PC-9 (cell line): ENCODE results near the gene SUGCT. TPM values are rescaled to one million over a fixed set of nuclear protein-coding genes. Genes with fewer than 3 reads are reported as not detected.

Experiments used
- BruUV-seq: library from RNA; stranded (reverse); fragments of 400-500 nt; replicated peaks from 2 replicates; lab custom pipeline; 2021; lab: Mats Ljungman, UMichigan
- CTCF ChIA-PET: fragments of 300-600 bp; sonication (Branson Sonifier 250); formaldehyde crosslinking; loops from one replicate; lab custom pipeline; 2022; ENCODE audit warnings: antibody characterized with exemption; lab: Charles Lee
- POLR2A ChIA-PET: fragments of 300-600 bp; sonication (Branson Sonifier 250); formaldehyde crosslinking; loops from one replicate; lab custom pipeline; 2022; ENCODE audit warnings: antibody characterized with exemption; ENCODE audit not compliant: unreplicated experiment; lab: Charles Lee
- DNase-seq, 2 experiments: peaks; one replicate each; pipeline versions ENCODE4 v3.0.0 to v3.0.0-alpha.2; 2015 to 2022; ENCODE audit warnings: mixed read lengths in 1 of 2
- H2AFZ ChIP-seq: fragments of 200-600 bp; sonication (generic); 2 replicates; pipeline ENCODE4 v1.8.1; 2017; ENCODE audit warnings: antibody characterized with exemption
- H3F3A ChIP-seq: fragments of 200-600 bp; sonication (generic); 2 replicates; pipeline ENCODE4 v1.8.1; 2017; ENCODE audit warnings: antibody characterized with exemption, mild to moderate bottlenecking, low read depth; ENCODE audit not compliant: insufficient read depth
- H3K27ac ChIP-seq: fragments of 200-600 bp; sonication (generic); 2 replicates; pipeline ENCODE4 v1.6.1; 2016; ENCODE audit warnings: mixed run types
- H3K27me3 ChIP-seq: fragments of 200-600 bp; sonication (generic); 2 replicates; pipeline ENCODE4 v1.6.1; 2016; ENCODE audit warnings: low read depth, mixed run types; ENCODE audit not compliant: insufficient read depth
- H3K36me3 ChIP-seq: fragments of 200-600 bp; sonication (generic); 2 replicates; pipeline ENCODE4 v1.6.1; 2016; ENCODE audit warnings: low read depth, mixed run types
- H3K4me1 ChIP-seq: fragments of 200-600 bp; sonication (generic); replicated peaks from 2 replicates; pipeline ENCODE4 v1.6.1; 2016; ENCODE audit warnings: mixed run types; ENCODE audit not compliant: insufficient read depth
- H3K4me2 ChIP-seq: fragments of 200-600 bp; sonication (generic); 2 replicates; pipeline ENCODE4 v1.6.1; 2017; ENCODE audit warnings: mixed run types
- H3K4me3 ChIP-seq: fragments of 200-600 bp; sonication (generic); 2 replicates; pipeline ENCODE4 v1.6.1; 2016; ENCODE audit warnings: mixed run types
- H3K79me2 ChIP-seq: fragments of 200-600 bp; sonication (generic); 2 replicates; pipeline ENCODE4 v1.6.1; 2017; ENCODE audit warnings: low read depth, mixed run types
- H3K9me2 ChIP-seq: fragments of 200-600 bp; sonication (generic); 2 replicates; pipeline ENCODE4 v1.8.1; 2017; ENCODE audit warnings: mild to moderate bottlenecking; ENCODE audit not compliant: insufficient read depth
- H3K9me3 ChIP-seq: fragments of 200-600 bp; sonication (generic); 2 replicates; pipeline ENCODE4 v1.8.1; 2016; ENCODE audit warnings: low read depth; ENCODE audit not compliant: insufficient read depth
- H4K20me1 ChIP-seq: fragments of 200-600 bp; sonication (generic); 2 replicates; pipeline ENCODE4 v1.8.1; 2017; ENCODE audit not compliant: insufficient read depth
- EZH2 ChIP-seq: fragments of 200-600 bp; sonication (generic); IDR thresholded peaks from 2 replicates; pipeline ENCODE4 v1.8.0; 2017; ENCODE audit warnings: antibody characterized with exemption, low read depth
- intact Hi-C: fragments of 100-400 bp; cut with micrococcal nuclease; formaldehyde crosslinking; loops from one replicate; pipeline ENCODE4 v1.10.0; 2022; ENCODE audit not compliant: unreplicated experiment
- total RNA-seq: library from RNA; stranded (reverse); gene quantifications from 2 replicates; pipeline ENCODE4 v1.2.3, GENCODE V29; 2021
- TF ChIP-seq, protein P1 (sequence below): fragments of 200-600 bp; sonication (generic); conservative IDR thresholded peaks from 2 replicates; pipeline ENCODE4 v1.6.1; 2017; ENCODE audit warnings: mixed run types, antibody characterized with exemption, mild to moderate bottlenecking, moderate library complexity

Gene SUGCT
- total RNA-seq, 1 experiment from 2014 or later = 3.5 TPM

DNA sequence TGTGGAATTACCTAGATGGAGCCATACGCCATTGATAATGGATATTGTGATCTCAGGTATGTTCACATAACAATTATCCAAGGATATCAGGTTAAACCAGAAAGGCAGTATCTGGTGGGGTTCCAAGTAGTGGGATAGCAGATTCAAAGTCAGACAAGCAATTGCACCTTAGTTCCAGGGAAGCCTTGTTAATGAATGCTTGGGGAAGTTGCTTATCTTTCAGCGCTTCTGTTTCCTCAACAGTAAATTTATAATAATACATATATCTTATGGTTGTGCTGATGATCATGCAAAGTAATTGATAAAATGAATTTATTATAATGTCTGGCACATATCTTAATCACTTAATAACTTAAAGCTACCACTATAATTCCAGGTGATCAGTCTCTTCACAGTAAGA, 290.9 kb downstream of the SUGCT start:
- Histone ChIP-seq H3K36me3 (no peaks in the 10 kb centered on the region), H3K27me3 (no peaks in the 10 kb centered on the region), H3K4me2 (no peak overlapping the region), H4K20me1 (no peaks in the 10 kb centered on the region), H3K4me1 (no peaks in the 10 kb centered on the region), H3K9me2 (peaks cover 7% of the 10 kb centered on the region; the same call in 1 of the 2 replicates), H3F3A (no peaks in the 10 kb centered on the region), H3K4me3 (no peak overlapping the region), H3K27ac (no peak overlapping the region), H3K9me3 (no peaks in the 10 kb centered on the region), H3K79me2 (no peaks in the 10 kb centered on the region), H2AFZ (no peak overlapping the region)
- TF ChIP-seq EZH2 = no peak
- TF ChIP-seq, protein P1, sequence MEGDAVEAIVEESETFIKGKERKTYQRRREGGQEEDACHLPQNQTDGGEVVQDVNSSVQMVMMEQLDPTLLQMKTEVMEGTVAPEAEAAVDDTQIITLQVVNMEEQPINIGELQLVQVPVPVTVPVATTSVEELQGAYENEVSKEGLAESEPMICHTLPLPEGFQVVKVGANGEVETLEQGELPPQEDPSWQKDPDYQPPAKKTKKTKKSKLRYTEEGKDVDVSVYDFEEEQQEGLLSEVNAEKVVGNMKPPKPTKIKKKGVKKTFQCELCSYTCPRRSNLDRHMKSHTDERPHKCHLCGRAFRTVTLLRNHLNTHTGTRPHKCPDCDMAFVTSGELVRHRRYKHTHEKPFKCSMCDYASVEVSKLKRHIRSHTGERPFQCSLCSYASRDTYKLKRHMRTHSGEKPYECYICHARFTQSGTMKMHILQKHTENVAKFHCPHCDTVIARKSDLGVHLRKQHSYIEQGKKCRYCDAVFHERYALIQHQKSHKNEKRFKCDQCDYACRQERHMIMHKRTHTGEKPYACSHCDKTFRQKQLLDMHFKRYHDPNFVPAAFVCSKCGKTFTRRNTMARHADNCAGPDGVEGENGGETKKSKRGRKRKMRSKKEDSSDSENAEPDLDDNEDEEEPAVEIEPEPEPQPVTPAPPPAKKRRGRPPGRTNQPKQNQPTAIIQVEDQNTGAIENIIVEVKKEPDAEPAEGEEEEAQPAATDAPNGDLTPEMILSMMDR = no peak
- no TSS peak for BruUV-seq
- DNase-seq = no peak
- ChIA-PET CTCF (no interaction called here), POLR2A (no interaction called here)
- intact Hi-C loops = no loop called here

DNA sequence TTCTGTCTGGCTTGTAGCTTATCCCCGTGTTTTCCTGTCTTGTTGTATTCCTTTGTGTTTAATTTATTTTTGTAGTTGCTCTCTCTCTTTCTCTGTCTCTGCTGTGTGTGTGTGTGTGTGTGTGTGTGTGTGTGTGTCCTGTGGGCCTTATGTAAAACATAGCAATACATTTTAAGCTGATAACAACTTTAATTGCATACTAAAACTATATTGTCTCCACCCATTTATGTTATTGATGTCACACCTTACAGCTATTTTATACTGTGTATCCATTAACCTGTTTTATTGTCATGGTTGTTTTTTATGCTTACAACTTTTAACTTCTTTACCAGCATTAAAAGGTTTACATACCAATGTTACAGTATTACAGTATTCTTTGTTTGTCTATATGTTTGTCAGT, 293.6 kb downstream of the SUGCT start:
- H2AFZ ChIP-seq = no peak overlapping the region
- H3K27me3 ChIP-seq = no peaks in the 10 kb centered on the region
- H3K79me2 ChIP-seq = no peaks in the 10 kb centered on the region
- no peaks in the 10 kb centered on the region for H3F3A ChIP-seq
- H3K4me3 ChIP-seq = no peak overlapping the region
- peaks cover 4% of the 10 kb centered on the region; the same call in 1 of the 2 replicates for H3K9me2 ChIP-seq
- no peak for DNase-seq
- no peaks in the 10 kb centered on the region for H3K36me3 ChIP-seq
- no peaks in the 10 kb centered on the region for H4K20me1 ChIP-seq
- intact Hi-C loops = no loop called here
- ChIA-PET CTCF (interaction anchor here (0.6 kb wide), 1 partner anchor 85 kb away, joined by 14 read pairs; no protein-coding TSS in a partner anchor), POLR2A (interaction anchor here (0.6 kb wide), 1 partner anchor 36 kb away, joined by 5 read pairs; no protein-coding TSS in a partner anchor)
- peaks cover 8% of the 10 kb centered on the region for H3K9me3 ChIP-seq
- TF ChIP-seq EZH2 = no peak
- TF ChIP-seq, protein P1 = no peak
- H3K4me1 ChIP-seq = no peaks in the 10 kb centered on the region
- H3K4me2 ChIP-seq = no peak overlapping the region
- BruUV-seq = no TSS peak
- H3K27ac ChIP-seq = no peak overlapping the region

DNA sequence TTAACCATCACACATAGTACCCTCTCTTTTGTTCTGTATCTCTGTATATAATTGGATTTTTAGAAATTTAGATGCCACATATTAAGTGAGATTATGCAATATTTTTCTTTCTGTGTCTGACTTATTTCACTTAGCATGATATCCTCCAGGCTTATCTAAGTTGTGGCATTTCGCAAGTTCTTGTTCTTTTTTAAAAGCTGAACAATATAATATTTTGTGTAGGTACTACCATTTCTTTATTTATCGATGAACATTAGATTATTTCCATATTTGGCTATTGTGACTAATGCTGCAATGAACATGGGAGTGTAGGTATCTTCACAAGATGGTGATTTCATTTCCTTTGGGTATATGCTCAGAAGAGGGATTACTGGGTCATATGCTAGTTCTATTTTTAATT, 295.0 kb downstream of the SUGCT start:
- BruUV-seq = no TSS peak
- Histone ChIP-seq H2AFZ (no peak overlapping the region), H3K27ac (no peak overlapping the region), H3K36me3 (no peaks in the 10 kb centered on the region), H3K79me2 (no peaks in the 10 kb centered on the region), H4K20me1 (no peaks in the 10 kb centered on the region), H3K4me2 (no peak overlapping the region), H3K9me3 (peaks cover 8% of the 10 kb centered on the region), H3K27me3 (no peaks in the 10 kb centered on the region), H3K4me1 (no peaks in the 10 kb centered on the region), H3K4me3 (no peak overlapping the region), H3F3A (no peaks in the 10 kb centered on the region), H3K9me2 (peaks cover 4% of the 10 kb centered on the region; the same call in 1 of the 2 replicates)
- POLR2A ChIA-PET = no interaction called here
- intact Hi-C loops = loop anchor here (10.0 kb wide), 1 partner anchor 1275 kb away; the partner anchor contains the start of gene INHBA
- TF ChIP-seq, protein P1 = no peak
- no peak for TF ChIP-seq EZH2
- no peak for DNase-seq
- CTCF ChIA-PET = no interaction called here
